ENCODE measurements around the gene CSNK1A1L. TPM values are rescaled to one million over a fixed set of nuclear protein-coding genes. Genes with fewer than 3 reads are reported as not detected.

The CSNK1A1L gene
- polyA plus RNA-seq, 4 donors = 0.07 to 0.21 (median 0.15) TPM

- no peak for DNase-seq (ENCODE audit: low read depth in 4 of 4, low spot score in 3 of 4)
Observed at GRCh38 chr13:37107868-37108267, 2.4 kb upstream of the CSNK1A1L start.

GRCh38 chr13:37107456-37107855 lies 2.0 kb upstream of the CSNK1A1L start:
- DNase-seq (ENCODE audit: low read depth in 4 of 4, low spot score in 3 of 4) = no peak

GRCh38 chr13:37106642-37107041 lies 1.2 kb upstream of the CSNK1A1L start:
- no peak for DNase-seq (ENCODE audit: low read depth in 4 of 4, low spot score in 3 of 4)

GRCh38 chr13:37102896-37103295 lies 2.6 kb downstream of the CSNK1A1L start:
- DNase-seq (ENCODE audit: low read depth in 4 of 4, low spot score in 3 of 4) = no peak

GRCh38 chr13:37101201-37101600 lies 4.3 kb downstream of the CSNK1A1L start:
- DNase-seq (ENCODE audit: low read depth in 4 of 4, low spot score in 3 of 4) = no peak

- no peak for DNase-seq (ENCODE audit: low read depth in 4 of 4, low spot score in 3 of 4)
Observed at GRCh38 chr13:37100731-37101130, 4.7 kb downstream of the CSNK1A1L start.

- DNase-seq (ENCODE audit: low read depth in 4 of 4, low spot score in 3 of 4) = no peak
Observed at GRCh38 chr13:37097076-37097475, 8.4 kb downstream of the CSNK1A1L start.

- no peak for DNase-seq (ENCODE audit: low read depth in 4 of 4, low spot score in 3 of 4)
Observed at GRCh38 chr13:37094840-37095239, 10.6 kb downstream of the CSNK1A1L start.

GRCh38 chr13:37094099-37094498 lies 11.4 kb downstream of the CSNK1A1L start:
- no peak for DNase-seq (ENCODE audit: low read depth in 4 of 4, low spot score in 3 of 4)

- DNase-seq (ENCODE audit: low read depth in 4 of 4, low spot score in 3 of 4) = no peak
Observed at GRCh38 chr13:37091835-37092234, 13.6 kb downstream of the CSNK1A1L start.

GRCh38 chr13:37090912-37091311 lies 14.6 kb downstream of the CSNK1A1L start:
- DNase-seq (ENCODE audit: low read depth in 4 of 4, low spot score in 3 of 4) = no peak

- no peak for DNase-seq (ENCODE audit: low read depth in 4 of 4, low spot score in 3 of 4)
Observed at GRCh38 chr13:37089495-37089894, 16.0 kb downstream of the CSNK1A1L start.

GRCh38 chr13:37087486-37087885 lies 18.0 kb downstream of the CSNK1A1L start:
- no peak for DNase-seq (ENCODE audit: low read depth in 4 of 4, low spot score in 3 of 4)

GRCh38 chr13:37085606-37086005 lies 19.9 kb downstream of the CSNK1A1L start:
- no peak for DNase-seq (ENCODE audit: low read depth in 4 of 4, low spot score in 3 of 4)

GRCh38 chr13:37076818-37077217 lies 28.6 kb downstream of the CSNK1A1L start:
- DNase-seq (ENCODE audit: low read depth in 4 of 4, low spot score in 3 of 4) = no peak

GRCh38 chr13:37075164-37075563 lies 30.3 kb downstream of the CSNK1A1L start:
- DNase-seq (ENCODE audit: low read depth in 4 of 4, low spot score in 3 of 4) = no peak

GRCh38 chr13:37074703-37075102 lies 30.8 kb downstream of the CSNK1A1L start:
- DNase-seq (ENCODE audit: low read depth in 4 of 4, low spot score in 3 of 4) = no peak

GRCh38 chr13:37072024-37072423 lies 33.4 kb downstream of the CSNK1A1L start:
- DNase-seq (ENCODE audit: low read depth in 4 of 4, low spot score in 3 of 4) = no peak

- no peak for DNase-seq (ENCODE audit: low read depth in 4 of 4, low spot score in 3 of 4)
Observed at GRCh38 chr13:37070956-37071355, 34.5 kb downstream of the CSNK1A1L start.

- no peak for DNase-seq (ENCODE audit: low read depth in 4 of 4, low spot score in 3 of 4)
Observed at GRCh38 chr13:37070145-37070695, 35.2 kb downstream of the CSNK1A1L start.

- no peak for DNase-seq (ENCODE audit: low read depth in 4 of 4, low spot score in 3 of 4)
Observed at GRCh38 chr13:37069597-37070103, 35.8 kb downstream of the CSNK1A1L start.

- DNase-seq (ENCODE audit: low read depth in 4 of 4, low spot score in 3 of 4) = no peak
Observed at GRCh38 chr13:37068962-37069361, 36.5 kb downstream of the CSNK1A1L start.

- DNase-seq (ENCODE audit: low read depth in 4 of 4, low spot score in 3 of 4) = no peak
Observed at GRCh38 chr13:37067874-37068273, 37.6 kb downstream of the CSNK1A1L start.
